NCI-H1417 (cell line): ENCODE measurements around the gene CYP2E1.
"Not testable (repeated sequence)": the region's sequence is repeated elsewhere in the genome, so short reads cannot be mapped to it uniquely, and the experiment has no call there.

ENCODE experiments used
- DNase-seq, 3 experiments: peaks; one replicate each; lab custom pipeline; 2025; lab: John Stamatoyannopoulos, UW

CYP2E1 gene

DNA sequence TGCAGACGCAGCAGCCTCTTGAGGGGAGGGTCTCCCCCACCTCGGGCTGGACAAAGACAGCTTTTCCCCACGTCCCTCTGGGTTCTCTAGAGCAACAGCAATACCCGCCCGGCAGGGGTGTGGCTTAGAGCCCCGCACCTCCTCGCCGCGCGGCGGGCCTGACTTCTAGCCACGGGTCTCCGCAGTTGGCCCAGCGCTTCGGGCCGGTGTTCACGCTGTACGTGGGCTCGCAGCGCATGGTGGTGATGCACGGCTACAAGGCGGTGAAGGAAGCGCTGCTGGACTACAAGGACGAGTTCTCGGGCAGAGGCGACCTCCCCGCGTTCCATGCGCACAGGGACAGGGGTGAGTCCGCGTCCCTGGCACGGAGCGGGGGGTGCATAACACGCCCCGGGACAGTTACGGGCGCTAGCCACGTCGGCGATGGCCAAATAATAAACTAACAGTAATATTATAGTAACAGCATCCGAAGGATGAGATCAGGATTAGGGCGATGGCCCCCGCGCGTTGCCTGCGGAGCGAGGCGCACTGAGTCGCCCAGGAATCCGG is 1.2 kb downstream of the CYP2E1 start:
- DNase-seq = no peak

DNA sequence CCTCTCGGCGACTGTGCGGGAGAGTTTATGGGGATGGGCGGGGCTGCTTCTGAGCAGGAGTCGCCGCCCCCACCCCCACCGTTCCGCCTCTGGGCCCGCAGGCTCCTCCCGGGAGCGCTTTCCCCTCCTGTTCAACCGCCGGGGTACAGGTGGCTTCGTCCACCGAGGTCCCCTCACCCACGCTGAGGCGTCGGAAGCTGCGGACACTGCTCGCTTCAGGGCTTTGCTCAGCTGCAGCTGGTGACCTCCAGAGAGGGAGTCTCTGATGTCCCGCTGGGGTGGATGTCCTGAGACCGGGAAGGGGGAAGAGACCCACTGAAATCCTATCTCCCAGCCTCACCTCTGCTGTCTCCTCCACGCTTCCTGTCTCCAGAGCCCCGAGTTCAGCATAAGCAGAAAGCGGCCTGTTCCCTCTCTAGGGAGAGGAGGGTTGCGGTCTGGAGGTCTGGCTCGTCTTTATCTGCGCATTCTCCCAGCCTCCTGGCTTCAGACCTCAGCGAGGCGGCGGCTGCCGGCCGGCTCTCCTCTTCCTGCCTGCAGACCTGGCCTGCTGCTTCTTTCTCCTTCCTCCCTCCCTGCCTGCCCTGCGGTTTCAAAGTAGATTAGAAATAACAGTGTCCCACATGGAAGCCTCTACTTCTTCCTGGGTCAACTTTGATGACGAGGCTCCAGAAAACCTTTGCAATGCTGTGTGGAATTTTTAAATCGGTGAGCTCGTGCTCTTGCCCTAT is 1.8 kb downstream of the CYP2E1 start:
- DNase-seq = no peak

DNA sequence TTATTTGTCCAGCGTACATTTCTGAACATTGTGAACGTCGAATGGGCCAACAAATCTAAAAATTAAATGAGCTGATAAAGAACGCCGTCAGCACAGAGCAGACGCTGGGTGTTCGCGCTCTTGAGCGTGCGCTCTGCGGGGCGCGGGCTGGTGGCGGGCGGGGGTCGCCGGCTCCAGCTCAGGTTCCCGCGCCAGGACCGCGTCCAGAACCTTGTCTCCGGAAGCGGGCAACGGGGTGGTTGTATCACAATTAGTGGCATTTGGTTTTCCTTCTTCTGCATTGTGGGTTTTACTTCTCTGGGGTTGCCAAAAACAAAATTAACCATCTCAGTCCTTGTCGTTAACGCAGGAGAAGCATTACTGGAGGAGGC is 2.4 kb downstream of the CYP2E1 start:
- no peak for DNase-seq

GRCh38 chr10:133530506-133530905 is 3.3 kb downstream of the CYP2E1 start:
- no peak for DNase-seq

DNA sequence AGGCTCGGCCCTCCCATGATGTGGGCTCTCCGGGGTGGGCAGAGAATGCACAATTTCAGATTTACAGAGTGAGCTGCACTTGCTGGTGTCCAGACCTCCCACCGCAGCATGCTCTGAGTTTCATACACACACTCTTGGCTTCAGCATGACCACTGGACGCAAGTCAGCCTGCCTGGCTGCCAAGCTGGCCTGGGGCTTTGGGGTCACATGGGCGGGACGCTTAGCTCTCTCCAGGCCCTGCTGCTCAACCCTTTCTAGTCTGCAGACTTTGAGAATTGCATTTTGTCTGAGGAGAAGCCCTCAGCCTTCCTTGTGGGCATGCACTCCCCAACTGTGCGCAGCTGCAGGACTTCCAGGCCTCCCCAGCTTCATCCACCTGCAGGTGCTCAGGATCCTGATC is 5.7 kb downstream of the CYP2E1 start:
- DNase-seq = no peak

DNA sequence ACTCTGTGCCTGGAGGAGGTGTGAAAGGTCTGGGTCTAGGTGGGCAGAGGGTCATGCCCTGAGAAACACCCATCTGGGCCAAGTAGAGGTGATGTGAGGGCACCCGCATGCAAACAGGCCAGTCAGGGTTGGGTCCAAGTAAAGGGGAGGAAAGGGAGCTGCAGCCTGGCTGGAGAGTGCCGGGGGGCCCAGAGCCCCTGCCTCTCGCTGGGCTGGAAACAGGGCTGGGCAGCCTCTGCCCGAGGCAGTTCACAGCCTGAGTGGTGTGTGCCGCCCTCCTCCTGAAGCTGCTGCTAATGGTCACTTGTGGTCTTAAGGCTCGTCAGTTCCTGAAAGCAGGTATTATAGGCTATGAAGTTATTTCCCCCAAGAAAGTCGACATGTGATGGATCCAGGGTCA is 7.3 kb downstream of the CYP2E1 start:
- no peak for DNase-seq

- no peak for DNase-seq
Observed at GRCh38 chr10:133536198-133536597, 9.0 kb downstream of the CYP2E1 start.

DNA sequence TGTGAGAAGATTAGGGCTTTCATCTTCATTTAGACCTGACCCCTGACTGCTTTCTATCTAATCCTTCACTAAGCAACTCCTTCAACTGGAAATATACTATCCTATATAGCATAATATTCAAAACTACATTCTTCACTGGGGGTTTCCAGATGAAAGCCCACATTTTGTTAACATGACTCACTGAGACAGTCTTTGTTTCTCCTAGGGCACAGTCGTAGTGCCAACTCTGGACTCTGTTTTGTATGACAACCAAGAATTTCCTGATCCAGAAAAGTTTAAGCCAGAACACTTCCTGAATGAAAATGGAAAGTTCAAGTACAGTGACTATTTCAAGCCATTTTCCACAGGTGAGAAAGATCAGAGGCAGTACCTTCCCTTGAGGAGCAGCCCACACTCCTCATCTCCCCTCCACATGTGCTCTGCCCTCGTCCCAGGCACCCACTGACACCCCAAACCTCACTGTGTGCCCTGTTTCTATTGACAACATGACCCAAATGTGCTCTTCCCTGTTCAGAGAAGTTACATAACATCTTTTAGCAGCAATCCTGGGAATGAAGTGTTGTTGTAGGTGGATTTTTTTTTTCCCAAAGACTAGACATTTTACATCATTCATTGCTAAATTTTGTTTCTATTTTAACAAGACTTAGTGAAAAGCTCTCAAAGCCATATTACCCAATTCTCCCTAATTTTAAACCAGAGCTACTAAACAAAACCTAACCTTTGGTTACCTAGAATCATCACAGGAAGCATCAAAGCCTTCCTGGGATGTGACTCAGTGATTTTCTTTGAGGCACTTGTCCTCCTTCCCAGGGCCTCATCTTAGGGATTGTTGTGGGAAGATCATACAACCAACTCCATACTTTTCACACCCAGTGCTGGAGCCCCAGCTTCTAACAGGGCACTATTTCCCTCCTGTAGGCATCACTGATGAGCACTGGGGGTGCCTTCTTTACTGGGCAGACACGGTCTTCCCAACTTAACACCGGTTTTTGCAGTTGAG is 10.7 kb downstream of the CYP2E1 start:
- DNase-seq = no peak

DNA sequence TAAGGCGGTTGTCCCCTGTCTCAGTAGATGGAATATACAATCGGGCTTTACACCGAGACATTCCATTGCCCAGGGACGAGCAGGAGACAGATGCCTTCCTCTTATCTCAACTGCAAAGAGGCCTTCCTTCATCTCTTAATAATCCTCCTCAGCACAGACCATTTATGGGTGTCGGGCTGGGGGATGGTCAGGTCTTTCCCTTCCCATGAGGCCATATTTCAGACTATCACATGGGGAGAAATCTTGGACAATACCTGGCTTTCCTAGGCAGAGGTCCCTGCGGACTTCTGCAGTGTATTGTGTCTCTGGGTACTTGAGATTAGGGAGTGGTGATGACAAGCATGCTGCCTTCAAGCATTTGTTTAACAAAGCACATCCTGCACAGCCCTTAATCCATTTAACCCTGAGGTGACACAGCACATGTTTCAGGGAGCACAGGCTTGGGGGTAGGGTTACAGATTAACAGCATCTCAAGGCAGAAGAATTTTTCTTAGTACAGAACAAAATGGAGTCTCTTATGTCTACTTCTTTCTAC is 14.3 kb downstream of the CYP2E1 start:
- not testable (repeated sequence) for DNase-seq

DNA sequence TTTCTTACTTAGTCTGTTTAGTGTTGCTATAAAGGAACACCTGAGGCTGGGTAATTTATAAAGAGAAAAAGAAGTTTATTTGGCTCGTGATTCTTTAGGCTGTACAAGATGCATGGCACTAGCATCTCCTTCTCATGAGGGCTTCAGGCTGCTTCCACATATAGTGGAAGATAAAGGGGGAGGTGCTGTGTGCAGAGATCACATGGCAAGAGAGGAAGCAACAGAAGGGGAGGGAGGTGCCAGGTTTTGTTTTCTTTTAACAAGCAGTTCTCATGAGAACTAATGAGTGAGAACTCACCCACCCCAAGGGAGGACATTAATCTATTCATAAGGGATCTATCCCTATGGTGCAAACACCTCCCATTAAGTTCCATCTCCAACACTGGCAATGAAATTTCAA is 17.3 kb downstream of the CYP2E1 start:
- DNase-seq = no peak

DNA sequence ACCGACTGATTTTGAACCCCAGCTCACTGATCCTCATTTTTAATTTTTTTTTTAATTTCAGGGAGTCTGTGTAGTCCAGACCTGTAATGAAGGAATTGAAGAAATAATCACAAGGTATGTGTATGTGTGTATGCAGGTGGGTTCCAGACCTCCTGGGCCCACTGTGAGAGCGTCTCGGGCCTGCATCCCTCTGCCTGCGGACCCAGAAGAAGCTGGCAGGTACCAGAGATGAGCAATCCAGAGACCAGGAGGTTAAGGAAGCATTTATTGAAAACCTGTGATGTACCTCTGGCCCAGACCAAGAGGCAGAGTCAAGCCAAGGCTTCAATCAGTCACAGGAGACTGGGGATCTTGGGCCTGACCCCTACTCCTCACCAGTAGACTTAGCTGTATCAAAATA is 27.4 kb downstream of the CYP2E1 start:
- no peak for DNase-seq

- no peak for DNase-seq
Observed at GRCh38 chr10:133555521-133555920, 28.4 kb downstream of the CYP2E1 start.

DNA sequence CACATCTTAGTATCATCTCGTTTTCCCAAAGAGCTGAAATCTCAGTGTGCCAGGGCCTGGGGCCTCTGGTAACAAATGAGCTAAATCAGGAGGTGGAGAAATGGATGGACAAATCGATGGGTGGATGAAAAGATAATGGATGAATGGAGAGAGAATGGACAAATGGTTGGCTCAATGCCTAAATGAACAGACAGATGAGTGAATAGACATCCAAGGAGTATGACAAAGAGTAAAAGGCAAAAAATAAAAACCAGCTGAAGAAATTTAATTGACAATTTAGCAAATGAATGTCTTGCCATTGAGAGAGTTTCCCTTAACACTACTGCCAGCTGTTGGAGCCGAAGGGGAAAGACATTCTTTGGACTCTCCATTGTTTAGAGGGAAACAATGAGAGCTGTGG is 30.2 kb downstream of the CYP2E1 start:
- no peak for DNase-seq

DNA sequence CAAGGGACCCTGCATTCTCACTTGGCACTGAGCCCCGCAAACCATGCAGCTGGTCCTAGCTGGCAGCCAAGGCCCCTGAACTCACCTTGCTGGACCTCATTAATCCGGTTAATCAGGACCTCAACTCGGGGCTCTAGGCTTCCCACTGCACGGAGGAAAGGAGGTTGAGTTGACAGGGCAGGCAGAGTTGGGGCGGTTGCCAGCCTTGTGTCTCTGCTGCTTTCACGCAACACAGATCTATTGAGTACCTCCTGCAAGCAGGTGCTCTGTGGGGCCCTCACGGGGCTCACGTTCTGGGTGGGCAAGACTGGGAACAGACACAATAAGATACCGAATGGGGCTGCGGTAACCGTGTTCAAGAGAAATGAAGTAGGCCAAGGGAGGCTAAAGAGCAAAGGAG is 32.1 kb downstream of the CYP2E1 start:
- no peak for DNase-seq

- no peak for DNase-seq
Observed at GRCh38 chr10:133564816-133565215, 37.7 kb downstream of the CYP2E1 start.

DNA sequence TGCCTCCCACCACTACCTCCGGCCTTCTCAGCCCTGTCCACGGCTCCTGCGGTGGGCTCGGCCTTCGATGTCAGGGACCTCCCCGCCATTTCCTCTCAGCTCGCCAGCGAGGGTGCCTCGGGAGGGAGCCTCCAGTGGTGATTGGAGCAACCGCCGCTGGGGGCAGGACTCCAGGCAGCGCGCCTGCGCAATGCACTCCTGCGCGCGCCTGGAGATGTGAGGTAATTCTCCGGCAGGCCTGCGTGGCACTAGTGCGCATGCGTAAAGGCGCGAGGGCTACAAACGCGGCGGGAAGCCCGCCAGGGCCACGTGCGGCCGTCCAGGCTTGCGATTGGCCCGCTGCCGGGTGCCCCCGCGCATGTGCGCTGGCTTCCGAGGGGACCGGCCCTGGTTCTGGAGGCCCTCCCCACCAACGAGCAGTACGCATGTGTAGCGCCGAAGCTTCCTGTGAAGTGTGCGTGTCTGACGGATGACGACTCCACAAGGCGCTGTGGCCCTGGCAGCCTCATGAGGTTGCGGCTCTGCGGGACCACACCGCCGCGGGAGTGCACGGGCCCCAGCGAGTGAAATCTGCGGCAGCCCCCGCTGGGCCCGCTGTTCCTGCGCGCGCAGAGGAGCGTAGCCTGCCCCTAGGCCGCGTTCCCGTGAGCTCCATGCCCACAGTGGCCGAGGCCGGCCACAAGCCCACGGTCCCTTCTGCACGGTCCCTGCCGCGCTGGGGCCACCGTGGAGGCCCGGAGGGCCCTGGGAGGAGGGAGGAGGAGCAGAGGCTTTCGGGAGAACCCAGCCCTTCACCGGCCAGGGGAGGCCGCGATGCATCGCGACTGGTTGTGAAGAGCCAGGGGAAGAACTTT is 38.5 kb downstream of the CYP2E1 start, which contains the start of gene SYCE1:
TSS of gene SYCE1 (minus strand) at position 143 of the 854 bp plus-strand sequence. CDS start at position 89, 54 bp downstream.
- DNase-seq = no peak

- no peak for DNase-seq
Observed at GRCh38 chr10:133567119-133567518, 40.0 kb downstream of the CYP2E1 start.

GRCh38 chr10:133567609-133568286 is 40.6 kb downstream of the CYP2E1 start:
- no peak for DNase-seq

- no peak for DNase-seq
Observed at GRCh38 chr10:133568287-133568614, 41.1 kb downstream of the CYP2E1 start.

DNA sequence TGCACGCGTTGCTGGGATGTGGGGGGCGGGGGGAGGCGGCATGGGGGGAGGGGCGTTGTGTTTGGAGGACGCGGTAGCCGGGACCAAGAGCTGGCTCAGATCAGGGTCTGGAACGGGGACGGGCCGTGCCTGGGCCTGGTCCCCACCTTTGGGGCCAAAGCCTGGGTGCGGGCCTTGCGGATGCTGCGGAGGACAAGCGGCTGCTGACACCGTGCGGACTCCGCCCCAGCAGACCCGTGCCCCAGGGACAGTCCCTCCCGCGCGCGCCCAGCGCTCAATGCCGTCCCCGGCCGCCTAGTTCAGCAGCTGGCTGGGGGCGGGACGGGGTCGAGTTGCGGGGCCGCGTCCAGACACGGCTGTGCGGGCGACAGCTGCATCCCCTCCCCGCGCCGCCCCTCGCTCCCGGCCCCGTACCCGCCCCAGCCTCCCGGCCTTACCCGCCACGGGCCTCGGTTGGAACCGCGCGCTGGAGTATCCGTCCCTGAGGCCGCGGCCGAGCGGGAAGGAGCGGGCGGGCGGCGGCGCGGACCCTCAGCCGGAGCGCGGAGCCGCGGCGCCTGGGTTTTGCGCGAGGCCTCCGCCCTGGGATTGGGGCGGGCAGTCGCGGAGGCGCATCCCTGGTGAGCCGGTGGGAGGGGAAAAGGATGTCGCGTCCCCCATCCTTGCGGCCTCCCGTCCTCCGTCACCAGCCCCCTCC is 41.8 kb downstream of the CYP2E1 start:
- DNase-seq = not testable (repeated sequence)
